Measurements from ENCODE around the gene SOCS6. TPM values are rescaled to one million over a fixed set of nuclear protein-coding genes. Genes with fewer than 3 reads are reported as not detected.
"Not testable (repeated sequence)": the region's sequence is repeated elsewhere in the genome, so short reads cannot be mapped to it uniquely, and the experiment has no call there.

SOCS6 gene
- total RNA-seq, 2 experiments from 2014 or later = 0.75 to 1.3 TPM

DNA sequence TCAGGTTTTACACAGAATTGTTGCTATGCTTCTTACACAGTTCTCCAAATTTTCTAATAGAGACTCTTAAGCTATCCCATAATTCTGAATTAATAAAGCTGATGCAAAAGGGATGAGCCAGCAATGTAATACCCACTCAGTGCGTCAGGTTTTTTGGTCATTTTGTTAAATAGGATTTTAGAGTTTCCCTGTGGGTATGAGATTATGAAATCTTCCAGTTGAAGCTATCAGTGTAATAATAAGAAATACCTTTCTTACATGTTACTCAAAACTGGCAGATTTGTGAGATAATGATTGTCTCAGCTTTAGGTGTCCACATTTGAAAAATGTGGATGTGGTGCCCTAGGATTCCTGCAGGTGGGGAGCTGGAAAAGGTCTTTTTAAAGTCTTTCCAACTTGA lies 44.5 kb downstream of the SOCS6 start:
- Mint-ChIP-seq H3K9me3 (peaks cover 10% of the 10 kb centered on the region), H3K27me3 (no peaks in the 10 kb centered on the region), H3K27ac (no peak overlapping the region), H3K36me3 (no peaks in the 10 kb centered on the region), H3K4me3 (no peak overlapping the region), H3K4me1 (ENCODE audit: low read depth) (no peaks in the 10 kb centered on the region)
- intact Hi-C loops (cut with micrococcal nuclease) = no loop called here
- no peak for DNase-seq
- CTCF ChIA-PET = no interaction called here
- POLR2A ChIA-PET = no interaction called here

DNA sequence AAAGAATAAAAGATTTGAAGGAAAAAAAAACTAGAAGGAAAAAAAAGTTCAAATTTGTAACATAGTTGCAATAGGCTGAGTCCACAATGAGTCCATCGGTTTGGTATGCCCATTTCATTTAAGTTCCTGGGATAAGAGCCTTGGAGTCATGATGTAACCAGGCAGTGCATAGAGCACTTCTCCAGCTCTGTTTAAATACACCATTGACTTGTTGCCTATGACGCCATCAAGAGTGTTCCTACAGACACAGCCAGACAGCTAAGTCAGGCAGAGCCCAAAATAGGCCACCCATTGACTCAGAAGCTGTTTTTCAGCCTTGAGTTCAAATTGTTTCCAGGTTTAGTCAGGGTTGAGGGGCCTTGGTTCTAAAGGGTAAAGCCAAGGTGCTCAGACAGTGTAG lies 44.9 kb downstream of the SOCS6 start:
- Mint-ChIP-seq H3K9me3 (peaks cover 10% of the 10 kb centered on the region), H3K27me3 (no peaks in the 10 kb centered on the region), H3K27ac (no peak overlapping the region), H3K36me3 (no peaks in the 10 kb centered on the region), H3K4me3 (no peak overlapping the region), H3K4me1 (ENCODE audit: low read depth) (no peaks in the 10 kb centered on the region)
- ChIA-PET CTCF (no interaction called here), POLR2A (no interaction called here)
- intact Hi-C loops (cut with micrococcal nuclease) = no loop called here
- no peak for DNase-seq

DNA sequence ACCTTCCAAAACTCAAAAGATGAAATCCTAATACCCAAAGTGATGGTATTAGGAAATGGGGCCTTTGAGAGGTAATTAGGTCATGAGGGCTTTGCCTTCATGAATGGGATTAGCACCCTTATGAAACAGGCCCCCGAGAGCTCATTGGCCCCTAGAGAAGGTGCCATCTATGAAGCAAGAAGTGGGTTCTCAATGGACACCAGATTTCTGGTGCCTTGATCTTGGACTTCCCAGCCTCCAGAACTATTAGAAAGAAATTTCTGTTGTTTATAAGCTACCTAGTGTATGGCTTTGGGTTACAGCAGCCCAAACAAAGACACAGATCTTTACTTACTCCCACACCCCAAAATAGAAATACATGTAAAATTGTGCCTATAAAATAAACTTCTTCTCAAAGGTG lies 45.4 kb downstream of the SOCS6 start:
- intact Hi-C loops (cut with micrococcal nuclease) = no loop called here

DNA sequence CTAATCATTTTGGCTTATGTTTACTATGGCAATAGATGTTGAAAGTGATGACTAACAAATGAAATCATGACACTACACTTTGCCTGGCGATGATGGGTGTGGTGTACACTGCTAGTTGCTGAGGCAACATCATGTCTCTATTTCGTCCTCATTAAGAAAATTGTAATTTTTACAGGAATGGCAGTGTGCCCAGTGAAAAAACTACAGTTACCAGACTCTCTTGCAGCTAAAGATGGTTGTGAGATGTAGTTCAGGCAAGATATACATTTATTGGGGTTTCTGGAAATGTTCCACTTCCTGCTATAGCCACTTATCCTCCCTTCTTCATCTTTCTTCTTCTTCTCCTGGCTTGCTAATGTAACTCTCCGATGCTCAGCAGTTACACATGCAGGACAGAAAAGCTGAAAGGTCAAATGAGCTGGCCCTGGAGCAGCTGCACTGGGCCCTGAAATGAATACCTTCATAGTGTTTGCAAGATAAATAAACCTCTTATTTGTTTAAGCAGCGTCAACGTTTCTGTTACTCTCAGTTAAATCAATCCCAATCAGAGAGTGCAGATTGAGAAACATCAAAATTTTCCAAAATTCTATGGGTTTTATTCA lies 46.0 kb downstream of the SOCS6 start:
- DNase-seq = no peak
- CTCF ChIA-PET = no interaction called here
- POLR2A ChIA-PET = no interaction called here
- intact Hi-C loops (cut with micrococcal nuclease) = no loop called here
- Mint-ChIP-seq H3K36me3 (no peaks in the 10 kb centered on the region), H3K9me3 (peaks cover 10% of the 10 kb centered on the region), H3K4me3 (no peak overlapping the region), H3K27me3 (no peaks in the 10 kb centered on the region), H3K4me1 (ENCODE audit: low read depth) (no peaks in the 10 kb centered on the region), H3K27ac (no peak overlapping the region)

More for the DNA sequence above, 45.4 kb downstream of the SOCS6 start:
- ChIA-PET POLR2A (no interaction called here), CTCF (no interaction called here)
- Mint-ChIP-seq H3K27ac (no peak overlapping the region), H3K36me3 (no peaks in the 10 kb centered on the region), H3K4me1 (ENCODE audit: low read depth) (no peaks in the 10 kb centered on the region), H3K4me3 (no peak overlapping the region), H3K27me3 (no peaks in the 10 kb centered on the region), H3K9me3 (peaks cover 10% of the 10 kb centered on the region)
- DNase-seq = no peak

DNA sequence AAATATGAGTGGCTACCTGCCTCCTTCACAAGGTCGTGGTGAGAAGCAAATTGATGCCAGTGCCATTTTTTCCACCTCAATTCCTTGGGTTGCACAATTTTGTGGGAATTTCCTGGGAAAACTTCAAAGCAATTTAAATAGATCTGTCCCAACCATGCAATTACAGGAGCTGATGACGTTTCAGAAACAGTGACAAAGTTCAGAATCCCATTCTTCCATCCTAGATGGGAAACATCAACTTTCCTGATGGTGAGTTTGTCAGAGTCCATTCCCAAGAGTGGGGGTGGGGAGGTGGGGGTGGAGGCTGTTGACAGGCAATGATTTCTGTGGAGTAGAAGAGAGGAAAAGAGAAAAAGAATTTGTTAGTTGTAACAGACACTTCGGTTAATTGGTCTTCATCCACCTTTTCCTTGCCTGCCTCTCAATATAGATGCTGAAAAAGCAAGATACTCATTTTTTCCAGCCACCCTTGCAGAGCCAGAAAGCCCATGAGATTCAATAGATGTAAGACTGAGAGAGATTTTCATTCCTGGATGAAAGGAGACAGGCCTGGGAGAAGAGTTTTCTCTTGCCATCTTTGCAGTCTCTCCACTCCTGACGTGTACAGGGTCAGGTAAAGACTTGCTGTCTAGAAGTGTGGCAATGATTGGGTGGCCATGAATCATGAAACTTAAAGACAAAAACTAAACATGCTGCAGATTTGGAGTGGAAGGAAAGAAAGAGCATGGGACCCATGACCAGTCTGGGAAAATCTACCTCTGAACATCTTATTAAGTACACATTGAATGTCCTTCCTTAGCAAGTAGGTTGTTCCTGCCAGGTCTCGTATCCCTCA lies 47.3 kb downstream of the SOCS6 start:
- ChIA-PET POLR2A (no interaction called here), CTCF (no interaction called here)
- H3K9me3 Mint-ChIP-seq = peaks cover 10% of the 10 kb centered on the region
- no peak overlapping the region for H3K4me3 Mint-ChIP-seq
- H3K27me3 Mint-ChIP-seq = no peaks in the 10 kb centered on the region
- intact Hi-C loops (cut with micrococcal nuclease) = no loop called here
- no peaks in the 10 kb centered on the region for H3K4me1 Mint-ChIP-seq (ENCODE audit: low read depth)
- no peak overlapping the region for H3K27ac Mint-ChIP-seq
- no peak for DNase-seq
- H3K36me3 Mint-ChIP-seq = no peaks in the 10 kb centered on the region

DNA sequence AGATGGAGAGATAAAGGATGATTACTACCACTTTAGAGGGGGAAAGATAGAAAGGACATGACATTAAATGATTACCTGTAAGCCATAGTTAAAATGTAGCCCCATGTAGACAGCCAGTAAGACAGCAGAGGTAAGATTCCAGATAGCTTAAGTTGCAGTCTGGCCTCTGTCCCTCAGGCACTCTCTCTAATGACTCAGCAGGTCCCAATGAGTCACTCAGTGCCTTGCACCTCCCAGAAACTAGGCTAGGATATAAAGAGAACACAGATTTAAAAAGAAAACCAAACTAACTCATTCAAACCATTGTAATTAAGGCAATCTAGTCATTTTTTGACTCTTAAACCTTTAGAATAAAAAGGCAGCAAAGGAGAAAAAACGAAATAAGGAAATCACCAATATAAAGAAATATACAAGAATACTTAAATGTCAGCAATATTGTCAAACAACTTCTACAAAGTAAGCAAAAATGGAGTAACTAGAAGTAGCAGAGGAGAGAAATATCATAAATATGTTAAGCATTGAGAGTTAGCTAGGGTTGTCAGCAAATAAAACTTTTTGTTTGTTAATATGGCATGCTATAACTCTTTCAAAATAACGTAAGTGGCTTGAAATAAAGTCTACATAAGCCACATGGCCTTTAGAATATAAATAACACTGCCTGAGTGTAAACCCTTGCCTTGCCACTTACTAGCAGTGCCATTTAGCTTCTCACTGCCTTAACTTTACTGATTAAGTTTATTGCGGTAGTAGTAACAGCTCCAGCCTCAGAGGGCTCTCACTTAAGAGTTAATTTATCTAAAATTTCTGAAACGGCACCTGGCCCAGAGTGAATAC lies 48.5 kb downstream of the SOCS6 start:
- Mint-ChIP-seq H3K36me3 (no peaks in the 10 kb centered on the region), H3K4me1 (ENCODE audit: low read depth) (no peaks in the 10 kb centered on the region), H3K27me3 (no peaks in the 10 kb centered on the region), H3K9me3 (peaks cover 10% of the 10 kb centered on the region), H3K27ac (no peak overlapping the region), H3K4me3 (no peak overlapping the region)
- CTCF ChIA-PET = no interaction called here
- DNase-seq = no peak
- POLR2A ChIA-PET = no interaction called here
- intact Hi-C loops (cut with micrococcal nuclease) = no loop called here

DNA sequence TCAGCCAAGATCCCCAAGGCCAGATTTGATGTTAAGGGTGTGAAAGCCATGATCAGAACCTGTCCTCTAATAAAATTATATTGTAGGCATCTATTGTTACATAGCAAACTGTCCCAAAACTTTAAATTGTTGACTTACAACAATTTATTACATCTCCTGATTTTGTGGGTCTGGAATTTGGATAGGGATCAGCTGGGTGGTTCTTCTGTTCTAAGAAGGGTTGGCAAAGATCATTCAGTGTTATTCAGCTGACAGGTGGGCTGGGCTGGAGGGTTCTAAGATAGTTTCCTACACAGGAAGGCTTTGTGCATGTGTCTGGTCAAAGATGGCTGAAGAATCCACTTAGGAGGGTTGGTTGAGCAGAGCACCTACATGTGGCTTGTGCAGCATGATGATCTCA lies 50.0 kb downstream of the SOCS6 start:
- H3K4me3 Mint-ChIP-seq = no peak overlapping the region
- H3K27me3 Mint-ChIP-seq = no peaks in the 10 kb centered on the region
- no peak for DNase-seq
- CTCF ChIA-PET = no interaction called here
- H3K9me3 Mint-ChIP-seq = peaks cover 10% of the 10 kb centered on the region
- H3K36me3 Mint-ChIP-seq = no peaks in the 10 kb centered on the region
- POLR2A ChIA-PET = no interaction called here
- no peak overlapping the region for H3K27ac Mint-ChIP-seq
- intact Hi-C loops (cut with micrococcal nuclease) = no loop called here
- H3K4me1 Mint-ChIP-seq (ENCODE audit: low read depth) = no peaks in the 10 kb centered on the region

DNA sequence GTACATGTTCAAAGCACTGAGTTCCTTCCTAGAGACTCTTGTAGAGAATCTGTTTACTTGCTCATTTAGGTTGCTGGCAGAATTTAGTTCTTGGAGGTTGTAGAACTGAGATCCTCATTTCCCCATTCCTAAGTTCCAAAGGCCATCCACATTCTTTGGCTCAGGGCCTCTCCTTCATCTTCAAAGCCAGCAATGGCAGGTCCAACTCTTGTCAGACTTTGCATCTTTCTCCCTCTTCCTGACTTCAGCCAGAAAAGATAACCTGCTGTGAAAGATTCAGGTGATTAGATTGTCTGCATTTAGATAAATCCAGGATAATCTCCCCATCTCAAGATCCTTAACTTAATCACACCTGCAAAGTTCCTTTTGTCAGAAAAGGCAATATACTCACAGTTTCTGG lies 51.1 kb downstream of the SOCS6 start:
- Mint-ChIP-seq H3K4me1 (ENCODE audit: low read depth) (no peaks in the 10 kb centered on the region), H3K27me3 (no peaks in the 10 kb centered on the region), H3K27ac (no peak overlapping the region), H3K9me3 (peaks cover 1% of the 10 kb centered on the region), H3K4me3 (no peak overlapping the region), H3K36me3 (no peaks in the 10 kb centered on the region)
- intact Hi-C loops (cut with micrococcal nuclease) = no loop called here
- ChIA-PET POLR2A (no interaction called here), CTCF (interaction anchor here (0.7 kb wide), 1 partner anchor 14 kb away, joined by 3 read pairs; no protein-coding TSS in a partner anchor)
- DNase-seq = no peak

DNA sequence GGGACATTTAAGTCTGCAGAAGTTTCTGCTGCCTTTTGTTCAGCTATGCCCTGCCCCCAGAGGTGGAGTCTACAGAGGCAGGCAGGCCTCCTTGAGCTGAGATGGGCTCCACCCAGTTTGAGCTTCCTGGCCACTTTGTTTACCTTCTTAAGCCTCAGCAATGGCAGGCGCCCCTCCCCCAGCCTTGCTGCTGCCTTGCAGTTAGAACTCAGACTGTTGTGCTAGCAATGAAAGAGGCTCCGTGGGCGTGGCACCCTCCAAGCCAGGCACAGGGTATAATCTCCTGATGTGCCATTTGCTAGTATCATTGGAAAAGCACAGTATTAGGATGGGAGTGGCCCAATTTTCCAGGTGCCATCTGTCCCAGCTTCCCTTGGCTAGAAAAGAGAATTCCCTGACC lies 59.6 kb downstream of the SOCS6 start:
- H3K4me1 Mint-ChIP-seq (ENCODE audit: low read depth); intact Hi-C loops (cut with micrococcal nuclease); H3K27me3 Mint-ChIP-seq; POLR2A ChIA-PET; H3K36me3 Mint-ChIP-seq; DNase-seq; H3K27ac Mint-ChIP-seq; H3K4me3 Mint-ChIP-seq; H3K9me3 Mint-ChIP-seq; CTCF ChIA-PET: not testable (repeated sequence)

DNA sequence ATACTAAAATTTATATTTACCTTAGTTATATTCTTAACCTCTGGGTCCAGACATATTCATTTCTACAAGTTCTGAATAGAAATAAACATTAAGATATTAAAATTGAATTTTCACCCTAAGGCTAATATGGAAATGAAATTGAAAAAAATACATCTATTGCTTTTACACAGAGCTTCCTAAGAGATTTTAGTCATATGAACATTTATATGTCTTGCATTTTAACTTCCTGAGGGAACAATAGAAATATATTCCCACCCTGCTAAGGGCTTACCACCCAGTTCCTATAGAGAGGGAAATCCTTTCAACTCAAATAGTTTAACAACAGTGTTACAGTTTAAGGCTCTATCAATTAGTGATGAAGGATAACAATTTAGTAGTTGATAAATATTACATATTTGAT lies 60.5 kb downstream of the SOCS6 start:
- DNase-seq = no peak
- peaks cover 1% of the 10 kb centered on the region for H3K36me3 Mint-ChIP-seq
- H3K4me3 Mint-ChIP-seq = no peak overlapping the region
- CTCF ChIA-PET = no interaction called here
- no peaks in the 10 kb centered on the region for H3K9me3 Mint-ChIP-seq
- H3K27ac Mint-ChIP-seq = no peak overlapping the region
- no peaks in the 10 kb centered on the region for H3K4me1 Mint-ChIP-seq (ENCODE audit: low read depth)
- no peaks in the 10 kb centered on the region for H3K27me3 Mint-ChIP-seq
- POLR2A ChIA-PET = no interaction called here
- intact Hi-C loops (cut with micrococcal nuclease) = no loop called here

DNA sequence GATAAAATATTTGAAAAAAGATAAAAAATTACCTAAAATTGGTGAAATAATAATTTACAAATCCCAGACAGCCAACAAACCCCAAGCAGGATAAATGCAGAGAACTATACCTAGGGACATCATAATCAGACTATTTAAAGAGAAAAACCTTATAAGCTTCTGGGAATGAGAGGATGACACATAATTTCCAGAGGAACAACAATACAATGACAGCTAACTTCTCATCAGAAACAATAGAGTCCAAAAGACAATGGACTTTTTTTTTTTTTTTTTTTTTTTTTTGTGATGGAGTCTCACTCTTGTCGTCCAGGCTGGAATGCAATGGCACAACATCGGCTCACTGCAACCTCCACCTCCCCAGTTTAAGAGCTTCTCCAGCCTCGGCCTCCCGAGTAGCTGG lies 65.2 kb downstream of the SOCS6 start:
- no peak overlapping the region for H3K4me3 Mint-ChIP-seq
- no peaks in the 10 kb centered on the region for H3K36me3 Mint-ChIP-seq
- ChIA-PET CTCF (no interaction called here), POLR2A (no interaction called here)
- intact Hi-C loops (cut with micrococcal nuclease) = no loop called here
- no peaks in the 10 kb centered on the region for H3K4me1 Mint-ChIP-seq (ENCODE audit: low read depth)
- H3K27me3 Mint-ChIP-seq = no peaks in the 10 kb centered on the region
- no peak for DNase-seq
- no peak overlapping the region for H3K27ac Mint-ChIP-seq
- no peaks in the 10 kb centered on the region for H3K9me3 Mint-ChIP-seq

DNA sequence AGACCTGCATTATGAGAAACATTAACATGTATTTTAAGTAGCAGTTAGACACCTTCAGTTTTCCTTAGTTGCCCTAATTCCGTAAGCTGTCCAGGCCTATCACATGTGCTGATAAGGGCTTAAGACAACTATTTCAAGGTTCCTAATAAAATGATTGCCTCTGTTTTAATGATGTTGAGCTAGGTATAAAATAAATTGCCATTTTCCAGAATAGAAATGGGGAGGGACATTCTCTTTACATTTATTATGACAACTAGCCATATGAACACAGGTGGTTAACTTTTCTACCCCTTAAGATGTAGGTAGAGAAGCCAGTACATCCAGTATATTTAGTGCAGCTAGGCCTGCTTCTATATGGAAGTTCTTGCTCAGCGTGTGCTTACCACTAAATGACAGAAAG lies 65.9 kb downstream of the SOCS6 start:
- H3K27ac Mint-ChIP-seq = no peak overlapping the region
- ChIA-PET POLR2A (no interaction called here), CTCF (no interaction called here)
- no peak overlapping the region for H3K4me3 Mint-ChIP-seq
- H3K36me3 Mint-ChIP-seq = no peaks in the 10 kb centered on the region
- H3K27me3 Mint-ChIP-seq = no peaks in the 10 kb centered on the region
- no peak for DNase-seq
- H3K4me1 Mint-ChIP-seq (ENCODE audit: low read depth) = no peaks in the 10 kb centered on the region
- no peaks in the 10 kb centered on the region for H3K9me3 Mint-ChIP-seq
- intact Hi-C loops (cut with micrococcal nuclease) = no loop called here

Data from activated CD4-positive, alpha-beta memory T cell treated with anti-CD3 and anti-CD28 coated beads for 36 hours (primary cell).